Caco-2 (cell line): ENCODE results near the gene TAS2R16. TPM values are rescaled to one million over a fixed set of nuclear protein-coding genes. Genes with fewer than 3 reads are reported as not detected.

Experiments used
- Bru-seq: library from RNA; stranded (reverse); fragments of 400-500 nt; gene quantifications from one replicate; lab custom pipeline; 2021; lab: Mats Ljungman, UMichigan
- BruChase-seq, 2 experiments: library from RNA; stranded (reverse); fragments of 400-500 nt; gene quantifications; one replicate each; lab custom pipeline; 2021; lab: Mats Ljungman, UMichigan
- BruUV-seq: library from RNA; stranded (reverse); fragments of 400-500 nt; replicated peaks from 2 replicates; lab custom pipeline; 2021; lab: Mats Ljungman, UMichigan
- CTCF ChIA-PET: fragments of 300-600 bp; sonication (Branson Sonifier 250); formaldehyde crosslinking; loops from one replicate; lab custom pipeline; 2022; ENCODE audit warnings: antibody characterized with exemption; lab: Charles Lee
- POLR2A ChIA-PET: fragments of 300-600 bp; sonication (Branson Sonifier 250); formaldehyde crosslinking; loops from one replicate; lab custom pipeline; 2022; ENCODE audit warnings: antibody characterized with exemption; lab: Charles Lee
- DNase-seq, 2 experiments: peaks; one replicate each; pipeline versions ENCODE4 v3.0.0 to v3.0.0-alpha.2; 2020 to 2022
- H3K27me3 ChIP-seq: replicated peaks from 2 replicates; pipeline ENCODE4 v1.6.0; 2011; ENCODE audit warnings: low read length; ENCODE audit not compliant: control insufficient read depth, insufficient read depth
- H3K36me3 ChIP-seq: 2 replicates; pipeline ENCODE4 v1.5.1; 2011; ENCODE audit warnings: low read length; ENCODE audit not compliant: control insufficient read depth, insufficient read depth
- H3K4me1 ChIP-seq: fragments of 250-450 bp; sonication (Bioruptor Pico); 2 replicates; pipeline ENCODE4 v1.5.1; 2020; ENCODE audit warnings: mild to moderate bottlenecking
- H3K4me3 ChIP-seq: 2 replicates; pipeline ENCODE4 v1.5.1; 2011; ENCODE audit warnings: low read depth, mild to moderate bottlenecking, control low read depth, low read length
- H3K9me3 ChIP-seq: fragments of 250-450 bp; sonication (Bioruptor Pico); 2 replicates; pipeline ENCODE4 v1.5.1; 2020; ENCODE audit warnings: mild to moderate bottlenecking, moderate library complexity
- H3K27ac Mint-ChIP-seq: one replicate; pipeline ENCODE4 v1.8.0; 2022; ENCODE audit warnings: mixed read lengths; ENCODE audit not compliant: unreplicated experiment
- H3K27me3 Mint-ChIP-seq: one replicate; pipeline ENCODE4 v1.8.0; 2022; ENCODE audit warnings: mixed read lengths; ENCODE audit not compliant: insufficient read depth, unreplicated experiment
- H3K36me3 Mint-ChIP-seq: one replicate; pipeline ENCODE4 v1.8.0; 2022; ENCODE audit warnings: mild to moderate bottlenecking, mixed read lengths; ENCODE audit not compliant: insufficient read depth, unreplicated experiment
- H3K4me1 Mint-ChIP-seq: one replicate; pipeline ENCODE4 v1.8.0; 2022; ENCODE audit warnings: low read depth, mixed read lengths; ENCODE audit not compliant: unreplicated experiment
- H3K4me3 Mint-ChIP-seq: one replicate; pipeline ENCODE4 v1.8.0; 2022; ENCODE audit warnings: mild to moderate bottlenecking, moderate library complexity, mixed read lengths; ENCODE audit not compliant: unreplicated experiment
- H3K9me3 Mint-ChIP-seq: one replicate; pipeline ENCODE4 v1.8.0; 2022; ENCODE audit warnings: mixed read lengths; ENCODE audit not compliant: unreplicated experiment
- CTCF ChIP-seq, 2 experiments: fragments of 200-600 bp in 1 of 2; IDR thresholded peaks; 1 replicate in 1 of 2; 2 replicates in 1 of 2; pipeline versions ENCODE4 v1.5.1 to v1.8.0; 2011 to 2022; ENCODE audit warnings: antibody characterized with exemption in 1 of 2, control low read depth in 1 of 2, inconsistent platforms in 1 of 2, low read depth in 1 of 2, low read length in 1 of 2, mild to moderate bottlenecking in 1 of 2, moderate library complexity in 1 of 2; ENCODE audit not compliant: insufficient read depth in 1 of 2, severe bottlenecking in 1 of 2, unreplicated experiment in 1 of 2
- intact Hi-C: fragments of 100-400 bp; cut with micrococcal nuclease; formaldehyde crosslinking; loops from one replicate; pipeline ENCODE4 v1.10.0; 2022; ENCODE audit not compliant: unreplicated experiment
- long read RNA-seq: library from polyadenylated mRNA; stranded (forward); transcript quantifications from one replicate; pipeline ENCODE4 v2.0.0, GENCODE V29; 2022
- total RNA-seq: library from RNA; stranded (reverse); gene quantifications from 2 replicates; pipeline ENCODE4 v1.2.3, GENCODE V29; 2022

The TAS2R16 gene
- total RNA-seq (not detected in 2 replicates), Bru-seq, nascent RNA (not detected), BruChase-seq, experiment 1, labeled RNA remaining after a 2-hour chase (not detected), BruChase-seq, experiment 2, labeled RNA remaining after a 6-hour chase (not detected)
- long read RNA-seq = 0 reads

GRCh38 chr7:122995600-122995999 lies at the start of gene TAS2R16:
Gene TAS2R16, minus strand, starts transcription at chr7:122995700. Its CDS starts 66 bp downstream, at chr7:122995634.
- Histone ChIP-seq H3K36me3 (no peaks in the 10 kb centered on the region), H3K4me1 (no peaks in the 10 kb centered on the region), H3K27me3 (no peaks in the 10 kb centered on the region; the same call in 1 of the 2 replicates), H3K4me3 (no peak within 1 kb of the TSS), H3K9me3 (no peaks in the 10 kb centered on the region)
- CTCF ChIA-PET = no interaction called here
- no peaks in the 10 kb centered on the region for H3K36me3 Mint-ChIP-seq
- no peaks in the 10 kb centered on the region for H3K4me1 Mint-ChIP-seq
- TF ChIP-seq CTCF (IDR thresholded peaks at IDR 0.05; ENCODE audit: insufficient read depth in 1 of 2, low read depth in 1 of 2, low read length in 1 of 2, severe bottlenecking in 1 of 2, unreplicated experiment in 1 of 2) = no peak
- intact Hi-C loops = no loop called here
- H3K27me3 Mint-ChIP-seq = peaks cover 15% of the 10 kb centered on the region
- DNase-seq = no peak
- POLR2A ChIA-PET = no interaction called here
- no peaks in the 10 kb centered on the region for H3K9me3 Mint-ChIP-seq
- H3K27ac Mint-ChIP-seq = no peak within 1 kb of the TSS
- no TSS peak for BruUV-seq
- no peak within 1 kb of the TSS for H3K4me3 Mint-ChIP-seq

GRCh38 chr7:123043642-123044041 lies 48.1 kb upstream of the TAS2R16 start:
- H3K27me3 Mint-ChIP-seq = no peaks in the 10 kb centered on the region
- H3K4me1 ChIP-seq = no peaks in the 10 kb centered on the region
- TF ChIP-seq CTCF (IDR thresholded peaks at IDR 0.05; ENCODE audit: insufficient read depth in 1 of 2, low read depth in 1 of 2, low read length in 1 of 2, severe bottlenecking in 1 of 2, unreplicated experiment in 1 of 2) = no peak
- ChIA-PET POLR2A (no interaction called here), CTCF (no interaction called here)
- no peak for DNase-seq
- H3K36me3 ChIP-seq = no peaks in the 10 kb centered on the region
- H3K4me1 Mint-ChIP-seq = no peaks in the 10 kb centered on the region
- no peaks in the 10 kb centered on the region for H3K27me3 ChIP-seq
- no peaks in the 10 kb centered on the region for H3K36me3 Mint-ChIP-seq
- H3K9me3 Mint-ChIP-seq = peaks cover 12% of the 10 kb centered on the region
- no TSS peak for BruUV-seq
- intact Hi-C loops = no loop called here
- H3K4me3 Mint-ChIP-seq = no peak overlapping the region
- H3K9me3 ChIP-seq = 0 out of 2 replicates have a peak, but pooled peaks cover 6% of the 10 kb centered on the region
- H3K27ac Mint-ChIP-seq = no peak overlapping the region
- H3K4me3 ChIP-seq = no peak overlapping the region

GRCh38 chr7:123041101-123041500 lies 45.6 kb upstream of the TAS2R16 start:
- H3K4me3 Mint-ChIP-seq = no peak overlapping the region
- ChIA-PET POLR2A (no interaction called here), CTCF (no interaction called here)
- no peaks in the 10 kb centered on the region for H3K9me3 ChIP-seq
- no peak overlapping the region for H3K27ac Mint-ChIP-seq
- no peaks in the 10 kb centered on the region for H3K36me3 Mint-ChIP-seq
- H3K27me3 ChIP-seq = no peaks in the 10 kb centered on the region
- H3K9me3 Mint-ChIP-seq = no peaks in the 10 kb centered on the region
- no peaks in the 10 kb centered on the region for H3K36me3 ChIP-seq
- intact Hi-C loops = no loop called here
- TF ChIP-seq CTCF (IDR thresholded peaks at IDR 0.05; ENCODE audit: insufficient read depth in 1 of 2, low read depth in 1 of 2, low read length in 1 of 2, severe bottlenecking in 1 of 2, unreplicated experiment in 1 of 2) = no peak
- no TSS peak for BruUV-seq
- H3K4me3 ChIP-seq = no peak overlapping the region
- no peaks in the 10 kb centered on the region for H3K4me1 ChIP-seq
- H3K4me1 Mint-ChIP-seq = no peaks in the 10 kb centered on the region
- no peak for DNase-seq
- peaks cover 4% of the 10 kb centered on the region for H3K27me3 Mint-ChIP-seq
